Measurements from ENCODE around the gene NR1H4. TPM values are rescaled to one million over a fixed set of nuclear protein-coding genes. Genes with fewer than 3 reads are reported as not detected.

Gene NR1H4
- total and polyA plus RNA-seq, 2 of the 8 experiments (the other 6 are each of a cell fraction or from before 2014, with no cell fraction given), result not detected

DNA sequence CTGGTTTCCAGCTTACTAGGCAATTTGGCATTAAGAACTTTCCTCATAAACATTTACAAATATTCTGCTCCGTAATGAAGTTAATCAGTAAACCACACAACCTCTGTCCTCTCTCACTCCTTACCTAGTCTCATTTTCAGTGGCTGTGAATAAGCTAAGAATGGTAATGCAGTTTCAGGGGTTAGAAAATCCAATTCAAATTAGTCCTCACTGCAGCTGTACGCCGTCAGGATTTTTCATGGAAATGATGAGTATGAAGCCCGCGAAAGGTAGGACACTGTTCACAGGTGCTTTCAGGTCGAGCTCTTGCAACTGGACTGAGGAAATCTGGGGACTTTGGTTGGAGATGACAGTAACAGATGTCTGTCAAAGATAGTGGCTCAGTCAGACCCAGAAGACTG lies 29.6 kb downstream of the NR1H4 start:
- H3K4ac ChIP-seq (replicated peaks; ENCODE audit: insufficient read length, low read depth, low read length), result no peak overlapping the region
- H3K27ac ChIP-seq (ENCODE audit: low read depth, low read length), result no peak overlapping the region
- H3K23ac ChIP-seq (ENCODE audit: insufficient read length), result no peak overlapping the region
- H2AFZ ChIP-seq (ENCODE audit: low read length), result no peak overlapping the region
- no peak overlapping the region for H2BK15ac ChIP-seq (ENCODE audit: low read length)
- H3K79me2 ChIP-seq (ENCODE audit: control insufficient read depth in 1 of 2, insufficient read depth in 2 of 2, low read length in 2 of 2), result no peaks in the 10 kb centered on the region
- H3K9ac ChIP-seq (replicated peaks in 1 of 4; ENCODE audit: extremely low read depth in 1 of 4, low read depth in 3 of 4, low read length in 3 of 4), result no peak overlapping the region
- H2BK120ac ChIP-seq (replicated peaks; ENCODE audit: low read depth, low read length), result no peak overlapping the region
- no peak overlapping the region for H2BK12ac ChIP-seq (ENCODE audit: low read depth, low read length)
- no peak overlapping the region for H3K4me2 ChIP-seq (ENCODE audit: insufficient read depth in 1 of 2, low read depth in 2 of 2, low read length in 2 of 2)
- H2AK5ac ChIP-seq (ENCODE audit: low read depth, low read length), result no peak overlapping the region
- H2BK5ac ChIP-seq (ENCODE audit: low read depth, low read length), result no peak overlapping the region
- CTCF ChIA-PET (ENCODE audit: partially characterized antibody), result interaction anchor here (0.6 to 1.3 kb wide), 2 partner anchors 97 to 103 kb away, joined by 3 to 4 read pairs; no protein-coding TSS in a partner anchor
- no peak overlapping the region for H3K4me3 ChIP-seq (ENCODE audit: extremely low read depth in 1 of 4, insufficient read depth in 2 of 4, low read depth in 3 of 4, low read length in 4 of 4)
- H3K18ac ChIP-seq (ENCODE audit: extremely low read depth, low read length), result no peak overlapping the region
- H3K4me1 ChIP-seq (replicated peaks in 1 of 4; ENCODE audit: control insufficient read depth in 3 of 4, insufficient read depth in 4 of 4, low read length in 3 of 4), result no peaks in the 10 kb centered on the region
- DNase-seq (ENCODE audit: low read depth in 1 of 2, low spot score in 2 of 2) (no peak), FAIRE-seq (no peak)
- no peak overlapping the region for H3K14ac ChIP-seq (ENCODE audit: insufficient read length)
- H4K20me1 ChIP-seq (replicated peaks in 1 of 2; ENCODE audit: control insufficient read depth in 1 of 2, insufficient read depth in 2 of 2, low read length in 2 of 2), result no peaks in the 10 kb centered on the region
- no peak overlapping the region for H4K91ac ChIP-seq (replicated peaks; ENCODE audit: insufficient read length, low read length)
- H3K79me1 ChIP-seq (ENCODE audit: low read depth, low read length), result no peaks in the 10 kb centered on the region
- H3K36me3 ChIP-seq (ENCODE audit: control insufficient read depth in 2 of 4, insufficient read depth in 4 of 4, low read length in 3 of 4), result no peaks in the 10 kb centered on the region
- POLR2A ChIA-PET (ENCODE audit: partially characterized antibody), result no interaction called here
- H3K27me3 ChIP-seq (replicated peaks in 1 of 4; ENCODE audit: control insufficient read depth in 3 of 4, extremely low read depth in 1 of 4, insufficient read depth in 3 of 4, low read length in 3 of 4), result no peaks in the 10 kb centered on the region
- H3K9me3 ChIP-seq (ENCODE audit: insufficient read depth in 2 of 2, low read depth in 1 of 2, low read length in 1 of 2), result 0 out of 4 replicates have a peak, but pooled peaks cover 0 to 3% of the 10 kb centered on the region in 2 experiments
- H2BK20ac ChIP-seq (ENCODE audit: low read length), result no peak overlapping the region
- H3K23me2 ChIP-seq (ENCODE audit: low read depth, low read length), result no peaks in the 10 kb centered on the region
- WGBS, 2 experiments (ENCODE audit: extremely low coverage in 1 of 2, insufficient coverage in 1 of 2, insufficient read length in 1 of 2, insufficient replicate concordance in 2 of 2, low coverage in 1 of 2, low lambda C conversion rate in 2 of 2, missing lambda C conversion rate in 1 of 2), result 94% methylated on average over 6 of the region's 6 CpGs; no CpG with 5 or more reads in 1 of the 2 experiments
- no peak overlapping the region for H4K8ac ChIP-seq (ENCODE audit: extremely low read depth, insufficient read depth, low read length)
- no peak overlapping the region for H3K56ac ChIP-seq (replicated peaks; ENCODE audit: insufficient read length, low read depth, low read length)
- H4K5ac ChIP-seq (ENCODE audit: insufficient read length, low read depth, low read length), result no peak overlapping the region
- no peak for TF ChIP-seq SRF (IDR thresholded peaks at IDR 0.05; ENCODE audit: low read depth, low read length)
- TF ChIP-seq POLR2A (IDR thresholded peaks at IDR 0.05; ENCODE audit: control extremely low read depth in 1 of 2, low read depth in 2 of 2, low read length in 2 of 2), result no peak
- TF ChIP-seq MAFK (IDR thresholded peaks at IDR 0.05; ENCODE audit: low read depth, low read length), result no peak
- no peak for TF ChIP-seq YY1 (IDR thresholded peaks at IDR 0.05; ENCODE audit: low read depth, low read length)
- TF ChIP-seq RFX5 (IDR thresholded peaks at IDR 0.05; ENCODE audit: borderline replicate concordance, low read depth, low read length), result no peak
- no peak for TF ChIP-seq TAF7 (optimal IDR thresholded peaks at IDR 0.05; ENCODE audit: borderline replicate concordance, low read depth, low read length)
- no peak for TF ChIP-seq CREB1 (IDR thresholded peaks at IDR 0.05)
- TF ChIP-seq SP1 (IDR thresholded peaks at IDR 0.05; ENCODE audit: low read depth, low read length), result no peak
- no peak for TF ChIP-seq FOSL1 (IDR thresholded peaks at IDR 0.05; ENCODE audit: insufficient read depth, low read depth, low read length)
- TF ChIP-seq, protein P1, sequence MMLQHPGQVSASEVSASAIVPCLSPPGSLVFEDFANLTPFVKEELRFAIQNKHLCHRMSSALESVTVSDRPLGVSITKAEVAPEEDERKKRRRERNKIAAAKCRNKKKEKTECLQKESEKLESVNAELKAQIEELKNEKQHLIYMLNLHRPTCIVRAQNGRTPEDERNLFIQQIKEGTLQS (IDR thresholded peaks at IDR 0.05; ENCODE audit: insufficient read depth, low read depth, low read length), result no peak
- TF ChIP-seq, protein P2, sequence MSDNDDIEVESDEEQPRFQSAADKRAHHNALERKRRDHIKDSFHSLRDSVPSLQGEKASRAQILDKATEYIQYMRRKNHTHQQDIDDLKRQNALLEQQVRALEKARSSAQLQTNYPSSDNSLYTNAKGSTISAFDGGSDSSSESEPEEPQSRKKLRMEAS (IDR thresholded peaks at IDR 0.05), result no peak
- TF ChIP-seq, protein P3, sequence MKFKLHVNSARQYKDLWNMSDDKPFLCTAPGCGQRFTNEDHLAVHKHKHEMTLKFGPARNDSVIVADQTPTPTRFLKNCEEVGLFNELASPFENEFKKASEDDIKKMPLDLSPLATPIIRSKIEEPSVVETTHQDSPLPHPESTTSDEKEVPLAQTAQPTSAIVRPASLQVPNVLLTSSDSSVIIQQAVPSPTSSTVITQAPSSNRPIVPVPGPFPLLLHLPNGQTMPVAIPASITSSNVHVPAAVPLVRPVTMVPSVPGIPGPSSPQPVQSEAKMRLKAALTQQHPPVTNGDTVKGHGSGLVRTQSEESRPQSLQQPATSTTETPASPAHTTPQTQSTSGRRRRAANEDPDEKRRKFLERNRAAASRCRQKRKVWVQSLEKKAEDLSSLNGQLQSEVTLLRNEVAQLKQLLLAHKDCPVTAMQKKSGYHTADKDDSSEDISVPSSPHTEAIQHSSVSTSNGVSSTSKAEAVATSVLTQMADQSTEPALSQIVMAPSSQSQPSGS (IDR thresholded peaks at IDR 0.05; ENCODE audit: low read length), result no peak
- no peak for TF ChIP-seq RNF2 (IDR thresholded peaks at IDR 0.05; ENCODE audit: borderline replicate concordance, low read depth, low read length, missing control alignments, poor library complexity, severe bottlenecking)

Data from H1 (cell line).